Middle frontal gyrus (tissue), 1 donor: ENCODE results near the gene DLGAP3.

Experiments used
- DNase-seq: peaks from one replicate; pipeline ENCODE4 v3.0.0-alpha.2; 2015; ENCODE audit warnings: low spot score; ENCODE audit errors: extremely low spot score

The DLGAP3 gene

GRCh38 chr1:34928699-34929496 lies 552 bp downstream of the DLGAP3 start:
- no peak for DNase-seq

DNA sequence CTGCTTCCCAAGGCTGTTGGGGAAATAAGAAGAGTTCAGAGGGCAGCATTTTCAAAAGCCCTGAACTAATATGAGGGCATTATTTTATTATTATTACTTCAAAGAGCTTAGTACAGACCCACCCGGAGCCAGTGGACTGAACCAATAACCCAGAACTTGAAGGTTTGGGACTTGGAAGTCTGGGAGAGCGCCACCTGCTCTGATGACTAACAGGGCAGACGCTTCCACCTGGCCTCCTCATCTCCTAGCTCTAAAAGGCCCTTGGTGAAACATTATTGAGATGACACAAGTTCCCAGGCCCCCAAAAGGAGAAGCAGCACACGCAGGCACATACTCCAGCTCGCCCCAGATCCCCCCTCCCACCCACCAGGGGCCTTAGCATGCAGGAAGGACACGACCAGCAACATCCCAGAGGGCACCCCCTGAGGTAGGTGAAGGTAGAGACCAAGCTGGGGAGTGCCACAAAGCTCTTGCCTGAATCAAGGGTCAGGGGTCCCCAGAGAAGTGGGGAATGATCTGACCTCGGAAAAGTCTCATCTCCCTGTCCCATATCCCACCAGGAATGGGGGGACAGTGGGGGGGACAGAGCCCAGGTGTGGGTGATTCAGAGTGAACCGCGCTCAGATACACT lies 1.3 kb downstream of the DLGAP3 start:
- DNase-seq: no peak

GRCh38 chr1:34927316-34927715 lies 2.1 kb downstream of the DLGAP3 start:
- DNase-seq: no peak

GRCh38 chr1:34926894-34927293 lies 2.6 kb downstream of the DLGAP3 start:
- no peak for DNase-seq

GRCh38 chr1:34926156-34926555 lies 3.3 kb downstream of the DLGAP3 start:
- DNase-seq: no peak

GRCh38 chr1:34925730-34926129 lies 3.7 kb downstream of the DLGAP3 start:
- no peak for DNase-seq

- no peak for DNase-seq
Observed at GRCh38 chr1:34924759-34925555, 4.5 kb downstream of the DLGAP3 start.

DNA sequence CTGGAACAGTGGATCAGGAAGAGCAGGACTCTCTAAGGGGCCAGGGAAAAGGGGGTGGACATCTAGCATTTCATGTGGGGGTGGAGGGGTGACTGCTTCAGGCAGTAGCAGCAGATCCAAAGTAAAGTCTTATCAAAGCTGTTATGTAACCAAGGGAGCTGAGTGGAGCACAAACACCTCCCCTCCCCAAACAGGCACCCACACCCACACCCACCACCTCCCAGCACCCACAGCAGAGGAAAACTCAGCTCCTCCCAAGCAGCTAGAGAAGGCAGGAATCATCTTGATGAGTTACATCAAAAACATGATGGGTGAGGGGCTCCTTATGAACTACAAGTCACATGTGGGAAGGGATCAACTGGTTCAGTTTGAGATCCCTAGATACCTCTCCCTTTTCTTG lies 6.0 kb downstream of the DLGAP3 start:
- DNase-seq: no peak

DNA sequence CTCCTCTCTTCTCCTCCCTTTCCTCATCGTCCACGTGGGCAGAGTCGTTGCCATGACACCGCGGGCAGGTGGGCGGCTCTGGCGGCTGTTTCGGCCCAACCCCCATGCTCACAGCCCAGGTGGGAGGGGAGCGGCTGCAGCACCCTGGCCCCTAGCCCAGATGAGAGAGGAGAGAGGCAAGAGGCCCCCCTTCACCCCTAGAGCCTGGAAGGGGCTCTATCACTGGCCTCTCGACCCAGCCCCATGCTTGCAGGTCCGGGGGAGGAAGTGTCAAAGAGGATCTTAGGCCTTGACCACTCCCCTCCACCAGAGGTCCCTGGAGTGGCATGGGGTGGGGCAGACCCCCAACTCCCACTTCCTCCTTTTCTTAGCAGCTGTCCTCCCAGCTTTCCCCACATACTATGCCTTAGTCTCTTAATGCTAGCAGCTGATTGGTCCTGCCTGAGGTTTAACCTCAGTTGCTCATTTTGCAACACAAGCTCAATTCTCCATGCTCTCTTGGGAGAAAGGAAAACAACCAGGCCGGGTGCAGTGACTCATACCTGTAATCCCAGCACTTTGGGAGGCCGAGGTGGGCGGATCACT lies 10.4 kb downstream of the DLGAP3 start:
- no peak for DNase-seq

DNA sequence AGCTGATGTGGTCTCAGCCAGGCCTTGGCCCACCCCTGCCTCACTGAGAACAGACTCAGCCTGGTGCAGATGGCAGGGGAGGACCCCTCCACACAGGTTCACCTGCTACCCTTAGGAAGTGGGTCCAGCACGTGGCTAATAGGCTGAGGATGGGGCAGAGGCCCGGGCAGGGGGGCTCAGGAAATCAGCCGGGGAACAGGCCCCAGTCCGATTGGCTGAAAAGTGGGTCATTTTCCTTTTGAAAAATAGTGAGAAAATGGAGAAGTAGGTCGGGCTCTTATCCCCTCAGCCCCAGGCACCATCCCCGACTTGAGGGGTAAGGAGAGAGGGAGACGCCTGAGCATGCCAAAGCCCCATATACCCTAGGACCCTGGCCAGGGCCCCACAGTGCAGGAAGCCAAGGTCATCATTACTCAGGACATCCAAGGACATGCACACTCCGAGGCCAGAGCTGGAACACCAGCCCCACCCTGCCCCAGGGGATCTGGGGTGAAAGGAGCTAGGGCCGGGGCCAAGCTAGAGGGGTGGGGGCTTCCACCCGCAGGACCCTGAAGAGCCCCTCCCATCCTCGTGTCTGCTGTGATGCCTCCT lies 11.0 kb downstream of the DLGAP3 start:
- no peak for DNase-seq

DNA sequence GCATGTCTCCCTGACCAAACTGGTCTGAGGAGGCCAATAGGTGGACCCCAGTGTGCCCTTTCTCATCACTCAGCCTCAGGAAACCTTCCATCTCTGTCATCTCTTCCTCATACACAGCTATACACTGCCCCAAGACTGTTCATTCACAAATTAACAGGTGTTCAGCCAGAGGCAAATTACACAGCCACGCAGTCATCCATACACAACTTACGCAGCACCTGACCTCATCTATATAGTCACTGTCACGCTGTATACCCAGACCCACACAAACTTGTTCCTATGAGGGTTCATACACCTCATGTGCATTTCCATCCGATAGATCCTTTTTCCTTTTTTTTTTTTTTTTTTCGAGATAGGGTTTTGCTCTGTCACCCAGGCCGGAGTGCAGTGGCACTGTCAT lies 12.4 kb downstream of the DLGAP3 start:
- no peak for DNase-seq

DNA sequence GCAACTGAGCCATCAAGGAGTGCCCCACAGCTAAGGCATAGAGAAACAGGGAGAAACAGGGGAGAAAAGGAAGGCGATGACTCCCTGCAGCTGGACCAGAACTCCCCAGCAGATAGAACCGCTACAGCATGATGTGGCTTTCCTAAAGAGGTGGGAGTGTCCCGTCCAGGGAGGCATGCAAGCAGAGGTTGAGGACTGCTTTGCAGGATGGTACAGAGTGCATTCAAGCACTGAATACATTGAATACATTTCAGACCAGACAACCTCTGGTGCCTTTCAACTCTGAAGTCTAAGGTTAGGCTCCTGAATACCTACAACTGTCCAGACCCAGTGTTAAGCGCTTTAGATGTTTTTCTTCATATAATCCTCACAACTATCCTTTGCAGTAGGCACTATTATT lies 13.3 kb downstream of the DLGAP3 start:
- no peak for DNase-seq

DNA sequence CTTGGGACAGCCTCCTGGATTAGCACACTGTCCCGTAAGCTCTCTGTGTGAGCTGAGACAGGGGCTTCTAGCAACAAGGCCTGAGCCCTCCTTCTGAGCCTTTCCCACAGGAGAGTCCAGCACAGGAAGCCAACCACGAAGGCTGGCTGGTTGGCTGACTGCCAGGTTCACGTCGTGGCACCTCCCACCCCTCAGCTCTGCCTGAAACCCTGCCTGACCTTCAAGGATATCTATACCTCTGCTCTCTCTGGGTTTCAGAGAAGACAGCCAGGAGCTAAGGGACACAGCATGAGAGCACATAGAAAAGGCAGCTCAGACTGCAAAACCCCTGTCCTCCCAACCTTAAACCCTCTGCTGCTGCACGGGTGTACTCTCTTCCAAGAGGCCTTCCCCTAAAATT lies 13.9 kb downstream of the DLGAP3 start:
- DNase-seq: no peak

DNA sequence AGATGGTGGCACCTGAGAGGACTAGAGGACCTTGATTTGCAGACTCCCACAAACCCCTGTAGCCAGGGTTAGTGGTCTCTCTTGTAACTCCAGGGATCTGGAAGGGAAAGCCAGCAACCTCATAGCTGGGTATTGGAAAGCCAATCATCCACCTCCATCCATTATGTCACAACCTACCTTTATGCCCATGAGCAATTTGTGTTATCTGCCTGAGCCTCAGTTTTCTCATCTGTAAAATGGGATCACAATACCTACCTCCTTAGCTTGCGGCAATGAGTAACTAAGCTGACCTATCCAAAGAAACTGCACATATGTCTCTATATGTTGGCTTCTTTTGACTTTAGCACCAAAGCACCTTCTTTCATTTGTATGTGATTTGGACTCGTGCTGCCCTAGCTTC lies 14.5 kb downstream of the DLGAP3 start:
- DNase-seq: no peak

DNA sequence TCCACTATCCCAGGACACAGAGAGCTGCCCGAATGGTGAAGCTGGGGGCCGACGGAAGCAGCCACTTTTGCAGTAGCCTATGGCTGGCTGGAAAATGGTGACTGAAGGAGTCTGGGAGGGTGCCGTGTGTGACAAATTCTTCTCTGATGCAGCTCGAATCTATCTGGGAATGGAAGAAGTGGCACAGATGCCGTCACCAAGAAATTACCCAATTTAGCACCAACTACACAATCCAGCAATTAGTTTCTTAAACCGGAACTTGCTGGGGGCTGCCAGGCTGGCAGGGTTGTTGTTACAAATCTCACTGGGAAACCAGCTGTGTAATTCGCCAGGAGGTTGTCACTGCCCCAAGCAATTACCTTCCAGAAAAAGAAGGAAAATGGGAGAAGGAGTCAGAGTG lies 18.0 kb downstream of the DLGAP3 start:
- peak; percentile 44 for DNase-seq

GRCh38 chr1:34910425-34910824 lies 19.0 kb downstream of the DLGAP3 start:
- DNase-seq: peak; percentile 1

DNA sequence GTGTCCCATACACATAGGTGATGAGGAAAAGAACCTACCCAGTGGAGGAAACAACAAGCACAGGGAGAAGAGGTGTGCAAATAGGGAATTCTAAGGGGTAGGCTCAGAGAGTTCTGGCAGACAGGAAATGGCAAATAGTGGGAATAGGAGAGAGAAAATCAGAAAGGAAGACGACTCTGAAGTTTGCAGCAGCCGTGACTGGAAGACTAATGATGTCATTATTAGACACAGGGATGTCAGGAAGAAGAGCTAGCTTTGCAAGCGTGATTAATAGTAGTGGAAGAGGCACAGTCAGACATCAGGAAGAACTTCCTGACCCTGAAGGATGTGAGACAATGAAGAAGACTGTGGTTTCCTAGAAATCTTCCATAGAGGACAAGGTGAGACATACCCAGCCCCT lies 21.1 kb downstream of the DLGAP3 start:
- DNase-seq: no peak

GRCh38 chr1:34907487-34908090 lies 21.9 kb downstream of the DLGAP3 start:
- DNase-seq: no peak

GRCh38 chr1:34906756-34907155 lies 22.7 kb downstream of the DLGAP3 start:
- DNase-seq: no peak

GRCh38 chr1:34906222-34906621 lies 23.2 kb downstream of the DLGAP3 start:
- DNase-seq: no peak

DNA sequence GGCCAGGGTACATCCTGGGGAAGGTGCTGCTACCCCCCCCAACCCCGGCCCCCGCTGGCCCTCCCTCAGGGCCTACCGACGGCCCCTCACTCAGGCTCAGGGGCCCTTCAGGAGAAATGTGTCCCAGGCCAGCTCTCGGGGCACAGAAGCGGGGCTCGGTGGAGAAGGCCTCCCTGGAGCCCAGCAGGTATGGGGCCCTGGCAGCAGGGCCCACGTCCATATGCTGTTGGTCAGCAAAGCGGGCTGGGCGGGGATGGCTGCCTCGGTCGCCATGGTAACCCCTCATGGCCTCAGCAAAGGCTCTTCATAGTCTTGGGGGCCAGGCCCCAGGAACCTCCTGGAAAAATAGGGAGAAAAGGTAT lies 24.4 kb downstream of the DLGAP3 start:
- DNase-seq: no peak
